HG02588 (cell line): ENCODE measurements around the gene AFF3.
"Not testable (repeated sequence)": the region's sequence is repeated elsewhere in the genome, so short reads cannot be mapped to it uniquely, and the experiment has no call there.

ENCODE experiments used
- ATAC-seq: cut with Tn5 transposase; IDR thresholded peaks from one replicate; pipeline ENCODE4 v1.9.1; 2021; ENCODE audit warnings: mild to moderate bottlenecking, moderate library complexity; ENCODE audit not compliant: unreplicated experiment

AFF3 gene

DNA sequence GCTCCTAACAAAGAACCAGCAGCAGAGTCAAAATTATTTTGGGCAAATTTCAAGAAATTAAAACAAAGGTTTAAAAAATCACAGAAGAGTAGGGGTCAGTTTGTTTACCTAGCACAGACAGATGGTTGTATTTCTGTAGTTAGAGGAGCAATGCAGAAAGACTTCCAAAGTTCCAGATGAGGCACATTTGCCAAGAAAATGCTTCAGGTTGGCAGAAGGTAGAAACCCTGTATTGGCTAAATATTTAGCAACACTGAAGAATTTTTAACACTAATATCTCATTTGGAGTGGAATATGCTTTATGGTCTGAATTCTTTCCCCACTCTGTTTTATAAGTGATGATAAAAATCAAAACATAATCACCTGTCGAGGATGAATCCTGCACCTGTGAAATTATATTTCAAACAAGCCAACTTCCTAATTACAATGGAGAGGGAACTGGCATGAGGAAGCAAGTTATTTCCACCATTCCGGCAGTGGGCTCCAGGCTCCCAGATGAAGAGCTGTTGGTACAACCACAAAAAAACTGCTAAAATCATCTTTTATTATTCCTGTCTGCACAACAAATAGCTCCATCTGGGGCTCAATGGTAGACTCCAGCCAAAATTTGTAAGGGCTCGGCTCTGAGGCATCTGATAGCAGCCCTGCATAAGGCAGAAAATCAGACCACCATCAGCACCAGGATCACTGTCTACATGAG lies 366.0 kb downstream of the AFF3 start:
- no peak for ATAC-seq

DNA sequence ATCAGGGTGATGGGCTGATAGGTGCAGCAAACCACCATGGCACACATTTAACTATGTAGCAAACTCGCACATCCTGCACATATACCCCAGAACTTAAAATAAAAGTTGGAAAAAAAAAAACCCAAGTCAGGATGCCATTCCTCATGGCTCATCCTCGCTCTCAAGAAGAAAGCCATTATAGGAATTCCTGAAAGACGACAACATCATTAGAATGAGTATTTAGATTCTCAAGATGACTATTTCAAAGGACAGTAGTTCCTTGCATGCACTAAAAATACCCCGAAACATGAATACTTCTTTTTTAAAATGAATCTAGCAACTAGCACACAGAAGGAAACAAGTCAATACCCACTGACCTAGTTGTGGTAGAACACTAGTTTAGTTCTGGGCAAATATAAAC lies 366.8 kb downstream of the AFF3 start:
- ATAC-seq, result no peak

DNA sequence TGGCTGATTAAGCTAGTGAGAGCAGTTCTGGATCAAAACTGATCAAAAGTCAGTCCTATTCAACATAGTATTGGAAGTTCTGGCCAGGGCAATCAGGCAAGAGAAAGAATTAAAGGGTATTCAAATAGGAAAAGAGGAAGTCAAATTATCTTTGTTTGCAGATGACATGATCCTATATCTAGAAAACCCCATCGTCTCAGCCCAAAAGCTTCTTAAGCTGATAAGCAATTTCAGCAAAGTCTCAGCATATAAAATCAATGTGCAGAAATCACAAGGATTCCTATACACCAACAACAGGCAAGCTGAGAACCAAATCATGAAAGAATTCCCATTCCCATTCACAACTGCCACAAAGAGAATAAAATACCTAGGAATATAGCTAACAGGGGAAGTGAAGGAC lies 368.7 kb downstream of the AFF3 start:
- ATAC-seq, result not testable (repeated sequence)

DNA sequence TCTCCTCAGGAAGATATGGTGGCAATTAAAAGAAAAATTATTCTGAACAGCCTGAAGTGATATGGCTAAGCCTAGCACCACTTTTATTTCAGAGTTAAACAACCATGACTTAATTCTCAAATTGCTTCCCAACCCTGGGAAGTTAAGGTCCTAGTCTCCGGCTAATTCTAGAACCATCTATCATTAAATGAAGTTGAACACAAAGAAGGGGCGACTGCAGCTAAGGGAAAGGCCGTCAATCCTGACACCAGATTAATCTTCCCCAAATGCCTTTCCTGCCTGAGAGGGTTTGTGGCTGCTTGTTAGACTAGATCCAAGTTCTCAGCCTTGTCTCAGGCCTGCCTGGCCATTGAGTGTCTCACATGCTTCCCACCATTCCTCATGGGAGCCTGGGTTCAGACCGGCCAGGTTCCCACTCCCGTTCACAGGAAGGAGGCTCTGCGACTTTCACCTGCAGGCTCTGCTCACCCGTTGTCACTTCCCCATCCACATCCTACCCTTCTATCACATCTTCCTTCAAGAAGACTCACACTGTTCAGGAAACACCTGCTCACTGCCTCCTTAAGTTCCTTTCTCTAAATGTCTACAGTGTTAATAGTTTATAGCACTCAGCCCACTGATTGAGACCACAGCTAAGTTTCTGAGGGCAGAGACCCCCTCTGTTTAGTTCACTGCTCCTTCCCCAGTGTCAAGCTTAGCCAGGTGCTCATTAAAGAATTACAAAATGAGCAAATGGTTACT lies 369.6 kb downstream of the AFF3 start:
- no peak for ATAC-seq

DNA sequence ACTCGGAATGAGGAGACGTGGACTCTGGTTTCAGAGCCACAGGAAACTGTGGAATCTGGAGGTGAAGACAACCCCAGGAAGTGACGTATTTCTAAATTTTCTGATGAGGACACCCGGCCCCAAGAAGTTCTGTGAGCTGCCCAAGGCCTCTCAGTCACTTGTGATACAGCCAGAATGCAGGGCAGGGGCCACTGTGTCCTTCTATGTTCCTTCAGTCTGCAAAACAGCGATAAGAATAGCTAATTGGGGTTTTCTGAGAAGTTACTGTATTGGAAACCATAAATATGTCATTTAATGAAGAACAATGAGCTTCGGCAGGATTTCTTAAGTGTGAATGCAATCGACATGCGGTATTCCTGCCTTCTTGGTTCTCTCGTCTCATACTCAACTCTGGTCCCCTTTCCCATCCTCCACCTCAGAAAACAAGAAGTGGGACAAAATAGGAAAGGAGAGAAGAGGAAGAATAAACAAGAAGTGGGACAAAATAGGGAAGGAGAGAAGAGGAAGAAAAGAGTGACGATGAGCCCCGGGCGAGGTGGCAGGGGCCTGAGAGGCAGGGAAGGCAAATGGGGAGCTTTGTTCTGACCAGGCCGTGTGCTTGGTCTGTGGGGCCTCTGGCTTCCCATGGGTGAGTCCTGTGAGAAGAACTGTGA lies 370.6 kb downstream of the AFF3 start:
- ATAC-seq, result no peak

DNA sequence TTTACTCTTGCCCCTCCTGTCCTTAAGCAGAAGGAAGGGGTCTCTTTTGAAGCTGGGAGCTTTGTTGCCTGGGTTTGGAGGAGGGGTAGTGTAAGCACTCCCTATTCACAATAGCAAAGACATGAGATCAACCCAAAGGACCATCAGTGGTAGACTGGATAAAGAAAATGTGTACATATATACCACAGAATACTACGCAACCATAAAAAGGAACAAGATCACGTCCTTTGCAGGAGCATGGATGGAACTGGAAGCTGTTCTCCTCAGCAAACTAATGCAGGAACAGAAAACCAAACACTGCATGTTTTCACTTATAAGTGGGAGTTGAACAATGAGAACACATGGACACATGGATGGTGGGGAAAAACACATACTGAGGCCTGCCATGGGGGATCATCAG lies 371.5 kb downstream of the AFF3 start:
- no peak for ATAC-seq

DNA sequence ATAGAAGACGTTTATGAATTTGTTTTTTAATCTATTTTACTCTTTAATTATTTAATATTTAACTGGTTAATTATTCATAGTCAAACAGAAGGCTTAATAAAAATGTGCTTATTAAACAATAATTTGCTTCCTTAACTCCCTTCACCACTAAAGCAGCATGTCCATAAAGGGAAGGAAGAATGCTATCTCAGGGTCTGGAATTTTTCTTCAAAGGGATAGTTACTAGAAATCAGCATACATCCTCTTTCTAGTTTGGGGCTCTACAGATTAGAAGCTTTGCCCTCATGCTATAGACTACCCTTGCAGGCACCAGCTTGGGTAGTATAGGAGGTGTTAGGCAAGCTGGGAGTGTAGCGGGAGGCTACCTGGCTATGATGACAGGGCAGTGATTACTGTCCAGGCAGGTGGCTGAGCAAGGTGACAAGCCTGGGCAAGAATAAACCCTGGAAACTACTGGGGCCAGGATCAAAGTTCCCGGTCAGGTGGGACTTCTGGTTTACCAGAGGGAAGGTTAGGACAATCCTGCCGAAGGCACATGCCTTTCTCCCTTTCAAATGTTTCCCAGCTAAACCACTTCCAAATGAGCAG lies 376.6 kb downstream of the AFF3 start:
- no peak for ATAC-seq

DNA sequence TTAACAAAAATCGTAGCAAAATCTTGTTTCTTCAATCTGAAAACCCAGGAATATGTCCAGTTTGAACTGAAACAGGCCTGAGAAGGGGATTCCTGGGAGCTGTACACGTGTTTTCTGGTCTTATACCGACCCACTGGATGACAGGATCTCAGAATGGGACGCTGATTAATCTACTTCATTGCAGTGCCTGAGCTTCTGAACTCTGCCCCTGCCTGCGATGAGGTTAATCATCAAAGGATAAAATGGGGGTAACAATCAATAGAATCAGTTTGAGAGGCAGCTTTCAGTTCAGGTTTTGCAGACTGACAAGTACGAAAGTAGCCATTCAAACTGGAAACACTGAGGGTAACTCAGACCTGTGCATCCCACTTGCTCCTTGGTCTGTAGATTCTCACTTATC lies 378.6 kb downstream of the AFF3 start:
- no peak for ATAC-seq

DNA sequence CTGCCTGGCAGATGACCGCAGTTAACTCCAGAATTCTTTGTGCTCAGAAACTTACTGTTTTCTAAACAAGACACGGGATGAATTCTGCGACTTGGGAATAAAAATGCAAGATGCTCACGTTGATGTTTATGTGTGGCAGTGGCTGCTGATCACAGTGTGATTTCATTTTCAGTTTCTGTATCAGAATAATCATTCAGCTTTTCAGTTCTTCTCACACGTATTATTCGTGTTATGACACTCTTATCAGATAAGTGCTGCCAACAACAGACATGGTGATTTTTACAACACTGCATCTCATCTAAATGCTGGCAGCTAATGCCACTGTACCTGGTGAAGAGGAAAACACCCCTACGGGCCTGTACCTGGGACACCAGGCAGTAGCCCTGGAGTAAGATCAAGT lies 379.7 kb downstream of the AFF3 start:
- ATAC-seq, result no peak

DNA sequence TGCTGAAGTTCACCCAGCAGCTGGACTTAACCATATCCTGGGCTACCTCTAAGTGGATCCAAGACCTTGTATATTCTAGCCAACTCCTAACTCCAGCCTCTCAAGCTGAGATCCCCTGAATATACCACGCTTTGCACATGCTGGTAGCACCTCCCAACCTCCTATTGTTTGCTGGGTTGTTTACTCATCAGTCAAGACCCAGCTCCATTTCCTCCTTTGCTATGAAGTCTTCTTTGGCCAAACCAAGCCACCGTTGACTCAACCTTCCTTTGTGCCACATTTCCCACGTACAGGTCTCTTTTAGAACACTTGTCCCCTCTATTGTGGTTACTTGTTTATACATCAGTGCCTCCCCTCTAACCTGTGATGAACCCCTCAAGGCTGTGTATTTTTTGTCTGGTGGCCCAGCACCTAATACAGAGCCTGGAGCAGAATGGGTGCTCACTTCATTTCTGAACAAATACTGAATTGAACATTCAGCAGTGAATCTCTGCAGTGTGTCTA lies 384.7 kb downstream of the AFF3 start:
- ATAC-seq, result no peak

DNA sequence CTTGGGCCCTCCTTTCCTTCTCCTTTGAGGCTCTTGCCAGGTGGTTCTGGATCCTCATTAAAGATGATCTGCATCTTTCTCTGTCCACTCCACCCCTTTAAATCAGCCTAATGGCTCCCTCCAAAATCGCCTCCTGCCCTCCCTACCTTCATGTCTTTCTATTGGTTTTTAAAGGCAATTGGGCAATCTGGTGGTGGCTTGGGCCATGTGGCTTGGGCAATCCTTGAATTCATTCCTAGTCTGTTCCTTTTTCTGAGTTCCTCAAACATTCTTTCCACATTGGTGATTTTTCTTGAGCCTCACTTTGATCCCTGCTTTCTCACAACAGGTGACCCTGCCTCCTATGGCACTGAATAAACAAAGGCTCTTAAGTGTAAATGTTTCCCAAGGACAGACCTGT lies 386.3 kb downstream of the AFF3 start:
- ATAC-seq, result no peak

DNA sequence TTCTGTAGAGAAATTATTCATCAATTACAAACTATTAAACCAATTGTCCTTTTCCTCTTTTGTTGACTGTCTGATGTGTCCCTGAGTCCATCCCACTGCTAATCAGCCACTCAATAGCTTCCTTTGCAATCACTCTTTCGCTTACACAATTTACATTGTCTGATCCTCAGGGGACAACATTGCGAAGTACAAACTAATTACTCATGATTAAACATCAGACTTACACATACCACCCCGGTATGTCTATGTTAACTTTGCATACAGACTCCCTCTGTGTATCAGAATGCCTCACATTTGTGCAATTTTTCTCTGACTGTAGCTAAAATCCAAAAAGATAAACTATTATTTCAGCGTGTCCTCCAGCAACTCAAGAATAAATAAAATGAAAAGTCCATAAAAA lies 388.2 kb downstream of the AFF3 start:
- ATAC-seq, result no peak

DNA sequence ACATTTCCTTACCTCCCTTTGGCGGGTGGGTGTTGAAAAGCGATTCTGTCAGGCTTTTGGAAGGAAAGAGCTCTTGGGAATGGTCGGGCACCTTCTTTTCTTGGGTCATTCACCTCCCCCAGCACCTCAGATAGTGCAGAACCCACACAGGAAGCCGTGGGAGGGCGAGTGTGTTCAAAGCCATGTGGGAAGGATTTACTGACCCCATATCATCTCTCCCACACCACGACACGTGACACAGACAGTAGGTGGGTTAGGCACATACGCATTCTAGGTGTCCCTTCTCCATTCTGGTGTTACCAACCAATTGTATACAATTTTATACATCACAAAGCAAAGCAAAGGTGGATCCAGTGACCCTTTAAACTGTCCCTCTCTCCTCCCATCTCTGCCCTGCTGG lies 388.9 kb downstream of the AFF3 start:
- ATAC-seq, result no peak

DNA sequence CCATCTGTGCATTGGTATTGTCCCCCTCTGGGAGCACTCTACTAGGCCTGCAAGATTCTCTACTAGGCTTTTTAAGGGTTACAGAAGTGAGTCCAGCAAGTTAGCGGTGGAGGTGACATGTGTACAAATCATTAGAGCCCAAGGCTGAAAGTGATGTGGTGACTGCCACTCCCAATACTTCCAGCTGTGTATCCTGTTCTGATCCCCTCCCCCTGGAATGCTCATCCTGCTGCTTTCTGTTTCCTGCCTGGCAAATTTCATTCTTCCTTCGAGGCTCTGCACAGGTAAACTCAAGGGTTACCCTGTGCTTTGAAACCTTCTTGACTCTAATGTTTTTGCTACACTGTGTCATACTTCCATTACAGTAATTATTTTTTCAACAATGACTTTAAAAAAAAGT lies 394.0 kb downstream of the AFF3 start:
- ATAC-seq, result no peak

DNA sequence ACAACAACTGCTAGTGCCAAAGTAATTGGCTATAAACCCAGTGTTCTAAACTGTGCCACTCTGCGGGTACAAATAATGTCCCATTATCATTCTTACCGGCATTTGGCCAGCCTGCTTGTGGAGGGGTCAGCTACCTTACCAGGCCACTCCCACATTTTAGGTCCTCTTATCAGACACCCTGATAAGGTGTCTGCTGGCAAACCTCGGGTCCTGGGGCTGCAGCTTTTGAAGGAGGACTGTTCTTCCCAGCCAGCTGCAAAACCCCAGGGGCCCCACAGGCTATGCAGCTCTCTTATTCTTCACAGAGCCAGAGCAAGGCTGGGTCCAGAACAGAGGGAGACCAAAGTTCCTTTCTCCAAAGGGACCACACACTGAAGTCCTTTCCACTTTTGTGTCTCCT lies 394.5 kb downstream of the AFF3 start:
- no peak for ATAC-seq

DNA sequence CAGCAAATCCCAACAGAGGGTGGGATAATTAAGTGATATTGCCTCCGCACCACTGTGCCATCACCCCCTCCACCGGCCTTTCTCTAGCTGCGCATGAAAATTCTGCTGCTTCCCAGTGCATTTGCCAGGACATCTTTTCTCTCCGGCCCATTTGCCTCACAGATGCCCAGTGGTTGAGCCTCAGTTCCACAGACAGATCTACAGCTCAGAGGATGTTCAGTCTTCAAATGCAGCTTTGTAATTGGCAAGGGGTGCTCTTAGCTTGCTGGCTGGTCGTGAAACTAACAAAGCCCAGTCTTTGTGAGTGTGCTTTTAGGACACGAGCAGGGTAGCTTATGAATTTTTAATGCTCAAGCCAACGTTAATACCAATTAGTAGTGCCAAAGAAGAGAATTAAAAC lies 399.2 kb downstream of the AFF3 start:
- no peak for ATAC-seq

DNA sequence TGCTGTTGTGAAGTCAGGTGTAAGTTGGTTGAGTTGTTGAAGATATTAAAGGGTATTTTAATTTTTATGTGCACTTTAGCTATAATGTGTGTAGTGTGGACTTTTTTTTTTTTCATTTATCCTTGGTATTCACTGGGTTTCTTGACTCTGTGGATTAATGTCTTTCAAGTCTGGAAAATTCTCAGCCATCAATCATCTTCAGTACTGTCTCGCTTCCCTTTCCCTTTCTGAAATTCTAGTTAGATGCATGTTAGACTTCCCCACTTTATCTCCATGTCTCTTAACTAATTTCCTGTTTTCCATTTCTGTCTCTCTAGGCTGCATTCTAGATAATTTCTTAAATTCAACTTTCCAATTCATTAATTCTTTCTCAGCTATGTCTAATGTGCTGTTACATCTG lies 404.9 kb downstream of the AFF3 start:
- ATAC-seq, result no peak

DNA sequence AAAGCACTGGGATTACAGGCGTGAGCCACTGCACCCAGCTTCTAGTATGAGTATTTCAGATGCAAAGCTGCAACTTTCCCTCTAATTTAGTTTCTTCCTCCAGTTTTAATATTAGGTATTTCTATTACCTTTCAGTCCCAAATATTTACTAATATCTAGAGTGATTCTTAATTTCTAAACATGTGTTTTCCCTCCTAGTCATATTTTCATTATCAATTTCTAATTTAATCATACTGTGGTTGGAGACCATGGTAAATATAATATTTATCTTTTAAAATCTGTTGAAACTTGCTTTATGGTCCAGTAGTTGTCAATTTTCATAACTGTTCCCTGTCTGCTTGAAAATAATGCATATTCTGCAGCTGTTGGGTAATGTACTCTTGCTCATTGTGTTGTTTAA lies 406.6 kb downstream of the AFF3 start:
- ATAC-seq, result no peak

DNA sequence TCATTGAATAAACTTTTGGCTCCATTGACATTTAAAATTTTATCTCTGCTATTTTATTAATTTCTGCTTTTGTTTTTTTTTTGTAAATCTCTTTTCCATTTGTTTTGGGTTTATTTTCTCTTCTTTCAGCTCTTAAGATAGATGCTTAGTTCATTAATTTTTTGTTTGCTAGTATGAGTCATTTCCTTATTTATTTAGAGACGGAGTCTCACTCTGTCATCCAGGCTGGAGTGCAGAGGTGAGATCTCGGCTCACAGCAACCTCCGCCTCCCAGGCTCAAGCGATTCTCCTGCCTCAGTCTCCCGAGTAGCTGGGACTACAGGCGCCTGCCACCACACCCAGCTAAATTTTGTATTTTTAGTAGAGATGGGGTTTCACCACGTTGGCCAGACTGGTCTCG lies 407.1 kb downstream of the AFF3 start:
- ATAC-seq, result not testable (repeated sequence)

DNA sequence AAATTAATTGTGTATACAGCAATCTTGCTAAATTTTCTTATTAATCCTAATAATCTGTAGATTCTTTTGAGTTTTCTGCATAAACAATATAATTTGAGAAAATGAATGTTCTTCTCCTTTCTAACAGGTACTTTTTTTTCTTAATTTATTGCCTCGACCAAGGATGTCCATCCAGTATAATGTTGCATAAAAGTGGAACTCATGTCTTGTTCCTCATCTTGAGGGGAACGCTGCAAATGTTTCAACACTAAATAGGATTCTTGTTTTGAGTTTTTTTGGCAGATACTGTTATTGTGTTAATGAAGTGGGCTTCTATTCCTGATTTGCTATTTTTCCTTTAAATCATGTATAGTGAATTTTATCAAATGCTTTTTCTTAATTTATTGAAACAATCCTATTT lies 408.2 kb downstream of the AFF3 start:
- no peak for ATAC-seq

DNA sequence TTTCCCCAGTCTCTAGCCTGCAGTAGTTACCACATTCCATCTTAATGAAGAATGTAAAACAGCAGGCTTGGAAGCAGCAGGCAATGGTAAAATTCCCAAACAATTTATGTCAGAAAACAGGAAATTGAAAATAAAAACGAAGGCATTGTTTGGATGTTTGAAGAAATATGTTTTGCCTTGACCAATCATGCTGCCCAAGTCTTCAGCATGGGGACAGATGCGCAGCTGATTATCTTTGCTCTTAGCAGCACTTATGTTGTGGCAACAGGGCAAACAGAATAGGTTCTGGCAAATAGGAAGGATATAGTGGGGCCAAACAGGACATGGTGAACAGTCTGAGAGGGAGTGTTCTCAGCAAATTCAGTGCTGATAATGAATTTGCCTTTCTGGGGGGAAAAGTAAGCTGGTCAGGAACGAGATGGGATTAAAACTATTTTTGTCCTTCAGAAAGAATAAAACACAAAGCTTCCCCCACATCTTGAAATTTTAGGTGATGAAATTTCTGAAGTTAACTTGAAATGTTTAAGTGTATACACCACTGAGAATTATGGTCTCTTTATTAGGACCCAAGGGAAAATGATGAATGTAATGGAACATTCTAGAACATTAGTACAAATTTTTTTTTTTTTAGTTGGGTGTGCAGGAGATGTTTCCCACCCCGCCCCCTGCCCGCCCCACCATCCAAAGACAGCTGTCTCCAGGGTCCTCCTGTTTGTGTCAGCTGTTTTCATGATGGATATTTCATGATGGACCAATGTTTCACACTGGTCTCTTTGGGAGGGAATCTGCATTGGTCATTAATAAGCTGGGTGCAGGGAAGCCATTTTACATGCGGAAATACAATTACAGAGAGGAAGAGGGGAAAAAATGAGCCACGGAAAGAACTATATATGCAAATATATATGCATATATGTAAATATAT lies 413.0 kb downstream of the AFF3 start:
- no peak for ATAC-seq
